ENCODE data around the gene RGS7BP. TPM values are rescaled to one million over a fixed set of nuclear protein-coding genes. Genes with fewer than 3 reads are reported as not detected.
A peak's percentile ranks its signal among the peaks of the same experiment; 100 is the strongest.

RGS7BP gene
- total RNA-seq, 1 donor from 2014 or later: 0.43 TPM

DNA sequence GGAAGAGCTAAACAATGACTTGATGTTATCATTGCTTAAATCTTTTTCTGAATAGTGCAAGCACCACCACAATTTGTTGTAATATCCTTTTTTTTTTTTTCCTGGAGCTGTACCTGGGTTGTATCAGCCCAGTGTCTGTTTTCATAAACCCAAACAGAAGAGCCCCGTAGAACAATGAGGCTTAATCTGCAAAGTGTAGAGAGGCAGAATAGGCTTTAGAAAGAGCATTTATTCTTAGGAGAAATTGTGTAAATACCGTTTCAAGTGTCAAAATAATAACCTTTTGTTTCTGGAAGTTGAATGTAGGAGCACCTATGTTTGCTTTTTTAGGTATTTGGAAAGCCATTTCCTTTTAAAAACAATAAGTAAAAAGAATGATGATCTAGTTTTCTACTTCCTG is 26.4 kb downstream of the RGS7BP start:
- Histone ChIP-seq H3K36me3 (no peaks in the 10 kb centered on the region), H3K9me3 (ENCODE audit: low read depth) (no peaks in the 10 kb centered on the region), H3K27ac (no peak overlapping the region), H3K4me1 (peaks cover 17% of the 10 kb centered on the region), H3K4me2 (peak overlapping the region; percentile 54), H3K79me2 (ENCODE audit: low read depth) (no peaks in the 10 kb centered on the region), H3K27me3 (no peaks in the 10 kb centered on the region), H4K20me1 (ENCODE audit: low read depth) (no peaks in the 10 kb centered on the region), H3F3A (ENCODE audit: low read depth) (no peaks in the 10 kb centered on the region), H2AFZ (replicated peaks) (no peak overlapping the region), H3K4me3 (no peak overlapping the region), H3K9ac (no peak overlapping the region)
- DNase-seq (ENCODE audit: low spot score): peak; percentile 10
- no peak for TF ChIP-seq EZH2phosphoT487 (IDR thresholded peaks at IDR 0.05)
- TF ChIP-seq, protein P1, sequence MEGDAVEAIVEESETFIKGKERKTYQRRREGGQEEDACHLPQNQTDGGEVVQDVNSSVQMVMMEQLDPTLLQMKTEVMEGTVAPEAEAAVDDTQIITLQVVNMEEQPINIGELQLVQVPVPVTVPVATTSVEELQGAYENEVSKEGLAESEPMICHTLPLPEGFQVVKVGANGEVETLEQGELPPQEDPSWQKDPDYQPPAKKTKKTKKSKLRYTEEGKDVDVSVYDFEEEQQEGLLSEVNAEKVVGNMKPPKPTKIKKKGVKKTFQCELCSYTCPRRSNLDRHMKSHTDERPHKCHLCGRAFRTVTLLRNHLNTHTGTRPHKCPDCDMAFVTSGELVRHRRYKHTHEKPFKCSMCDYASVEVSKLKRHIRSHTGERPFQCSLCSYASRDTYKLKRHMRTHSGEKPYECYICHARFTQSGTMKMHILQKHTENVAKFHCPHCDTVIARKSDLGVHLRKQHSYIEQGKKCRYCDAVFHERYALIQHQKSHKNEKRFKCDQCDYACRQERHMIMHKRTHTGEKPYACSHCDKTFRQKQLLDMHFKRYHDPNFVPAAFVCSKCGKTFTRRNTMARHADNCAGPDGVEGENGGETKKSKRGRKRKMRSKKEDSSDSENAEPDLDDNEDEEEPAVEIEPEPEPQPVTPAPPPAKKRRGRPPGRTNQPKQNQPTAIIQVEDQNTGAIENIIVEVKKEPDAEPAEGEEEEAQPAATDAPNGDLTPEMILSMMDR (IDR thresholded peaks at IDR 0.05): no peak
- TF ChIP-seq EZH2 (IDR thresholded peaks at IDR 0.05): no peak
- no peaks in the 10 kb centered on the region for H3K9me3 Mint-ChIP-seq
- no peak overlapping the region for H3K27ac Mint-ChIP-seq
- no peak overlapping the region for H3K4me3 Mint-ChIP-seq
- no peaks in the 10 kb centered on the region for H3K27me3 Mint-ChIP-seq (ENCODE audit: insufficient read depth, low read depth)
- no peaks in the 10 kb centered on the region for H3K36me3 Mint-ChIP-seq
- H3K4me1 Mint-ChIP-seq: peaks cover 3% of the 10 kb centered on the region

DNA sequence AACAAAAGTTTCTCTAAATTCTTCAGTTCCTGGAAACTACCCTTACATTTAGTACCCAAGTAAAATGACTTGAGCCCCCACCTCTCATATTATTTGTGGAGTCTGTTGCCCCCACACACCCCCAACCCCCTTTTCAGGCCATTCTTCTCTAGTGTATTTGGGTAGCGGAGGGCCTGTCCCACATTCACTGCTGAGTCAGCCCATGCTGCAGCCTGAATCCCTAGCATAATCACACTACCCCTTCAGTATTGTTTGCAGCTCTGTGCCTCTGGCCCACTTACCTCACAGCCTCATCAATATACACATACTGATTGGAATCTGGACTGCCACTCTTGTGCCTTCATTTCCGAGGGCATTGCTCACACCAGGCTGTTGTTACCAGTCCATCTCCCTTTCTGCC is 26.8 kb downstream of the RGS7BP start:
- no peak overlapping the region for H3K4me3 Mint-ChIP-seq
- peaks cover 17% of the 10 kb centered on the region for H3K4me1 ChIP-seq
- H3K4me3 ChIP-seq: no peak overlapping the region
- no peak overlapping the region for H3K27ac ChIP-seq
- DNase-seq (ENCODE audit: low spot score): peak; percentile 22
- H3K27ac Mint-ChIP-seq: no peak overlapping the region
- no peaks in the 10 kb centered on the region for H3K27me3 Mint-ChIP-seq (ENCODE audit: insufficient read depth, low read depth)
- peaks cover 3% of the 10 kb centered on the region for H3K4me1 Mint-ChIP-seq
- H3K9me3 Mint-ChIP-seq: no peaks in the 10 kb centered on the region
- no peak for TF ChIP-seq EZH2 (IDR thresholded peaks at IDR 0.05)
- TF ChIP-seq, protein P1 (IDR thresholded peaks at IDR 0.05): no peak
- H3F3A ChIP-seq (ENCODE audit: low read depth): no peaks in the 10 kb centered on the region
- no peaks in the 10 kb centered on the region for H3K36me3 Mint-ChIP-seq
- H3K9me3 ChIP-seq (ENCODE audit: low read depth): no peaks in the 10 kb centered on the region
- no peaks in the 10 kb centered on the region for H3K27me3 ChIP-seq
- no peaks in the 10 kb centered on the region for H3K36me3 ChIP-seq
- H3K9ac ChIP-seq: no peak overlapping the region
- H3K79me2 ChIP-seq (ENCODE audit: low read depth): no peaks in the 10 kb centered on the region
- H3K4me2 ChIP-seq: peak overlapping the region; percentile 54
- no peaks in the 10 kb centered on the region for H4K20me1 ChIP-seq (ENCODE audit: low read depth)
- H2AFZ ChIP-seq (replicated peaks): no peak overlapping the region

DNA sequence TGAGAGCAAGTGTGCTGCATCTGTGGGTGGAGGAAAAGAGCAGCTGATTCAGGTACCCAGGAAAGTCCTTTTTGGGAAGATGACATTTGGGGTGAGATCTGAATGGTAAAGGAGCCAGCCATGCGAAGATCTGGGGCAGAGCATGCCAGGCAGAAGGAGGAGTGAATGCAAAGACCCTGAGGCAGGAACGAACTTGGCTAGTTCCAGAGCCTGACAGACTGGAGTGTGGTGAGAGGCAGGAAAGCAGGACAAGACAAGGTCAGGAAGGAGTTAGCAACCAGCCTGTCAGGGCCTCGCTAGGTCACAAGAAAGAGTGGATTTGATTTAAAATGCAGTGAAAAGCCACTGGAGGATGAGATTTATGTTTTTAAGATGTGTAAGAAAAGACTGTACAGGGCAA is 28.2 kb downstream of the RGS7BP start:
- no peak overlapping the region for H3K9ac ChIP-seq
- H3K4me1 ChIP-seq: peaks cover 17% of the 10 kb centered on the region
- H3K36me3 Mint-ChIP-seq: no peaks in the 10 kb centered on the region
- H3K4me1 Mint-ChIP-seq: peaks cover 3% of the 10 kb centered on the region
- no peaks in the 10 kb centered on the region for H3F3A ChIP-seq (ENCODE audit: low read depth)
- no peaks in the 10 kb centered on the region for H3K9me3 ChIP-seq (ENCODE audit: low read depth)
- H3K36me3 ChIP-seq: no peaks in the 10 kb centered on the region
- no peaks in the 10 kb centered on the region for H3K9me3 Mint-ChIP-seq
- no peak overlapping the region for H3K4me3 Mint-ChIP-seq
- H4K20me1 ChIP-seq (ENCODE audit: low read depth): no peaks in the 10 kb centered on the region
- no peak for DNase-seq (ENCODE audit: low spot score)
- TF ChIP-seq EZH2phosphoT487 (IDR thresholded peaks at IDR 0.05) (no peak), EZH2 (IDR thresholded peaks at IDR 0.05) (no peak)
- TF ChIP-seq, protein P1 (IDR thresholded peaks at IDR 0.05): no peak
- H3K27ac Mint-ChIP-seq: no peak overlapping the region
- H3K27me3 Mint-ChIP-seq (ENCODE audit: insufficient read depth, low read depth): no peaks in the 10 kb centered on the region
- H3K27me3 ChIP-seq: no peaks in the 10 kb centered on the region
- no peaks in the 10 kb centered on the region for H3K79me2 ChIP-seq (ENCODE audit: low read depth)
- no peak overlapping the region for H3K4me2 ChIP-seq
- H3K27ac ChIP-seq: no peak overlapping the region
- H3K4me3 ChIP-seq: no peak overlapping the region
- no peak overlapping the region for H2AFZ ChIP-seq (replicated peaks)
